K562 (cell line): ENCODE results near the gene TMPRSS9. TPM values are rescaled to one million over a fixed set of nuclear protein-coding genes. Genes with fewer than 3 reads are reported as not detected.

Source experiments
- ELF4 ChIP-seq: fragments of 450-650 bp; formaldehyde crosslinking; IDR thresholded peaks from 2 replicates; pipeline ENCODE4 v1.4.0; 2022; ENCODE audit warnings: missing genetic modification characterization
- FOSL1 ChIP-seq: fragments of 200-800 bp; sonication (Bioruptor generic); conservative IDR thresholded peaks from 2 replicates; pipeline ENCODE4 v1.6.1; 2016; ENCODE audit warnings: missing genetic modification characterization, missing compliant biosample characterization
- GABPB1 ChIP-seq: sonication (generic); formaldehyde crosslinking; IDR thresholded peaks from 2 replicates; pipeline ENCODE4 v1.8.0; 2022; ENCODE audit warnings: mild to moderate bottlenecking, missing genetic modification reagents
- MITF ChIP-seq: IDR thresholded peaks from 2 replicates; pipeline ENCODE4 v1.6.1; 2014; ENCODE audit warnings: antibody characterized with exemption
- RB1 ChIP-seq: fragments of 450-650 bp; IDR thresholded peaks from 2 replicates; pipeline ENCODE4 v1.6.1; 2017; ENCODE audit warnings: low read depth, mild to moderate bottlenecking
- SMC3 ChIP-seq: conservative IDR thresholded peaks from 2 replicates; pipeline ENCODE4 v1.6.1; 2011; ENCODE audit warnings: low read depth, low read length, improper control_type of control experiment; ENCODE audit not compliant: insufficient read depth
- ZNF384 ChIP-seq: IDR thresholded peaks from 2 replicates; pipeline ENCODE4 v1.6.1; 2012; ENCODE audit warnings: low read depth, low read length, improper control_type of control experiment
- ZNF57 ChIP-seq: fragments of 450-650 bp; formaldehyde crosslinking; IDR thresholded peaks from 2 replicates; pipeline ENCODE4 v1.4.0; 2020; ENCODE audit warnings: mild to moderate bottlenecking, moderate library complexity
- ZNF655 ChIP-seq: fragments of 250-450 bp; sonication (Bioruptor Pico); IDR thresholded peaks from 2 replicates; pipeline ENCODE4 v1.5.0; 2021
- ZNF717 ChIP-seq: fragments of 250-450 bp; sonication (Bioruptor Pico); IDR thresholded peaks from 2 replicates; pipeline ENCODE4 v1.5.0; 2021
- ZNF764 ChIP-seq: fragments of 250-450 bp; sonication (Bioruptor Pico); IDR thresholded peaks from 2 replicates; pipeline ENCODE4 v1.4.0; 2020; ENCODE audit warnings: low read depth, mild to moderate bottlenecking, moderate library complexity
- ZNF785 ChIP-seq: fragments of 250-450 bp; sonication (Bioruptor Pico); IDR thresholded peaks from 2 replicates; pipeline ENCODE4 v1.4.0; 2020; ENCODE audit warnings: mild to moderate bottlenecking
- polyA plus RNA-seq, 8 experiments: library from polyadenylated mRNA; depleted of rRNA in 4 of 8; stranded (reverse) in 5 of 8; unstranded in 3 of 8; fragments of >200 nt; fragmentation: Nextera tagmentation in 2 of 8; fragmentation: Illumina TruSeq in 1 of 8; extraction: Ambion mirVana in 2 of 8; extraction: Trizol in 1 of 8; gene quantifications; 2 replicates each; pipeline versions ENCODE4 v1.2.1 to v1.2.3, GENCODE V29; 2011 to 2014; ENCODE audit warnings: inconsistent platforms in 1 of 8, missing spikeins in 1 of 8
- total RNA-seq, 7 experiments: library from RNA; depleted of rRNA in 6 of 7; stranded (reverse); fragments of >200 nt in 6 of 7; fragmentation: Illumina TruSeq in 2 of 7; extraction: Trizol in 2 of 7; gene quantifications; 2 replicates each; pipeline versions ENCODE4 v1.2.1 to v1.2.3, GENCODE V29; 2011 to 2021; ENCODE audit warnings: low replicate concordance in 1 of 7
- TF ChIP-seq, protein P1 (sequence below), 2 experiments: fragments of 450-650 bp; IDR thresholded peaks; 2 replicates each; pipeline ENCODE4 v1.6.1; 2016; ENCODE audit warnings: mild to moderate bottlenecking in 2 of 2, borderline replicate concordance in 1 of 2, low read depth in 1 of 2, moderate library complexity in 1 of 2
- TF ChIP-seq, protein P2 (sequence below): fragments of 450-650 bp; IDR thresholded peaks from 2 replicates; pipeline ENCODE4 v1.6.1; 2014; ENCODE audit warnings: low read depth, mild to moderate bottlenecking, moderate library complexity, borderline replicate concordance

Gene TMPRSS9
- total and polyA plus RNA-seq, 9 of the 15 experiments (the other 6 are each of a cell fraction or from before 2014, with no cell fraction given) = 0.01 to 0.03 TPM; not detected in 7

- TF ChIP-seq, protein P1, sequence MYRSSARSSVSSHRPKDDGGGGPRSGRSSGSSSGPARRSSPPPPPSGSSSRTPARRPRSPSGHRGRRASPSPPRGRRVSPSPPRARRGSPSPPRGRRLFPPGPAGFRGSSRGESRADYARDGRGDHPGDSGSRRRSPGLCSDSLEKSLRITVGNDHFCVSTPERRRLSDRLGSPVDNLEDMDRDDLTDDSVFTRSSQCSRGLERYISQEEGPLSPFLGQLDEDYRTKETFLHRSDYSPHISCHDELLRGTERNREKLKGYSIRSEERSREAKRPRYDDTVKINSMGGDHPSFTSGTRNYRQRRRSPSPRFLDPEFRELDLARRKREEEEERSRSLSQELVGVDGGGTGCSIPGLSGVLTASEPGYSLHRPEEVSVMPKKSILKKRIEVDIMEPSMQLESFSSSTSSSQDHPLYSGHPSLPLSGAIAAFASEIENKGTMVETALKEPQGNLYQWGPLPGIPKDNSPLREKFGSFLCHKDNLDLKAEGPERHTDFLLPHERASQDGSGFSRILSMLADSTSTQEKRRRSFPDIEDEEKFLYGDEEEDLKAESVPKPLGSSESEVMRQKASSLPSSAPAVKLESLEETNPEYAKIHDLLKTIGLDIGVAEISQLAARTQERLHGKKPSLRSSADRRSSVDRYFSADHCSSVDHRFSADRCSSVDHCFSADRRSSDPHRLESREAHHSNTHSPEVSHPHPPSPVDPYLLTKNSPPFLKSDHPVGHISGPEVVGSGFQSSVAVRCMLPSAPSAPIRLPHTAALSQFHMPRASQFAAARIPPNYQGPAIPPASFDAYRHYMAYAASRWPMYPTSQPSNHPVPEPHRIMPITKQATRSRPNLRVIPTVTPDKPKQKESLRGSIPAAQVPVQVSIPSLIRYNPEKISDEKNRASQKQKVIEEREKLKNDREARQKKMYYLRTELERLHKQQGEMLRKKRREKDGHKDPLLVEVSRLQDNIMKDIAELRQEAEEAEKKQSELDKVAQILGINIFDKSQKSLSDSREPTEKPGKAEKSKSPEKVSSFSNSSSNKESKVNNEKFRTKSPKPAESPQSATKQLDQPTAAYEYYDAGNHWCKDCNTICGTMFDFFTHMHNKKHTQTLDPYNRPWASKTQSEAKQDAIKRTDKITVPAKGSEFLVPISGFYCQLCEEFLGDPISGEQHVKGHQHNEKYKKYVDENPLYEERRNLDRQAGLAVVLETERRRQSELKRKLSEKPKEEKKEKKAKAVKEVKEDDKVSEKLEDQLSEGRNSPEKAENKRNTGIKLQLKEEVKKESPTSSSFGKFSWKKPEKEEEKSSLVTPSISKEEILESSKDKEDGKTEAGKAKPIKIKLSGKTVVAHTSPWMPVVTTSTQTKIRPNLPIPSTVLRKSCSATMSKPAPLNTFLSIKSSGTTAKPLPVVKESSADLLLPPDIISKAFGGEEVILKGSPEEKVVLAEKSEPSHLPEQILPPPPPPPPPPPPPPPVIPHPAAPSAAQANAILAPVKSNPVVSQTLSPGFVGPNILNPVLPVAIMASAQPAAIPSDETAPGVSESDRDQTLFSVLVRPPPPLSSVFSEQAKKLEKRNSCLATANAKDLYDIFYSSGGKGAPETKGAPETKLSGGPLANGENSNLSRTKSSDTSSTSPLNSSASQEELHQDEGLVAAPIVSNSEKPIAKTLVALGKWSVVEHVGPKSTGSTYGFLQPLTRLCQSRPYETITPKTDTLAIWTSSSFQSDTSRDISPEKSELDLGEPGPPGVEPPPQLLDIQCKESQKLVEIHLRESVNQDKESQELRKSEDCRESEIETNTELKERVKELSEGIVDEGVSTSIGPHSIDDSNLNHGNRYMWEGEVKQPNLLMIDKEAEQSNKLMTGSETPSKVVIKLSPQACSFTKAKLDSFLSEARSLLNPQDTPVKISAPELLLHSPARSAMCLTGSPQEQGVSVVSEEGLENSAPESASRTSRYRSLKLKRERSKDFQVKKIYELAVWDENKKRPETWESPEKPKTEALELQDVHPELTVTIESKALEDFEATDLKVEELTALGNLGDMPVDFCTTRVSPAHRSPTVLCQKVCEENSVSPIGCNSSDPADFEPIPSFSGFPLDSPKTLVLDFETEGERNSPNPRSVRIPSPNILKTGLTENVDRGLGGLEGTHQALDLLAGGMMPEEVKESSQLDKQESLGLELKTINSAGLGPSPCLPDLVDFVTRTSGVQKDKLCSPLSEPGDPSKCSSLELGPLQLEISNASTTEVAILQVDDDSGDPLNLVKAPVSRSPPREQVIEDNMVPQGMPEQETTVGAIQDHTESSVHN (IDR thresholded peaks at IDR 0.05; ENCODE audit: borderline replicate concordance in 1 of 2, low read depth in 1 of 2) = peak in 1 of 2 experiments; percentile 51; a peak in 1 of 4 replicates
- no peak for TF ChIP-seq ZNF764
- TF ChIP-seq RB1 = no peak
- no peak for TF ChIP-seq ZNF655 (CRISPR knock-in tag)
- no peak for TF ChIP-seq MITF
- TF ChIP-seq, protein P2, sequence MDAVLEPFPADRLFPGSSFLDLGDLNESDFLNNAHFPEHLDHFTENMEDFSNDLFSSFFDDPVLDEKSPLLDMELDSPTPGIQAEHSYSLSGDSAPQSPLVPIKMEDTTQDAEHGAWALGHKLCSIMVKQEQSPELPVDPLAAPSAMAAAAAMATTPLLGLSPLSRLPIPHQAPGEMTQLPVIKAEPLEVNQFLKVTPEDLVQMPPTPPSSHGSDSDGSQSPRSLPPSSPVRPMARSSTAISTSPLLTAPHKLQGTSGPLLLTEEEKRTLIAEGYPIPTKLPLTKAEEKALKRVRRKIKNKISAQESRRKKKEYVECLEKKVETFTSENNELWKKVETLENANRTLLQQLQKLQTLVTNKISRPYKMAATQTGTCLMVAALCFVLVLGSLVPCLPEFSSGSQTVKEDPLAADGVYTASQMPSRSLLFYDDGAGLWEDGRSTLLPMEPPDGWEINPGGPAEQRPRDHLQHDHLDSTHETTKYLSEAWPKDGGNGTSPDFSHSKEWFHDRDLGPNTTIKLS = peak; percentile 62
- TF ChIP-seq ZNF717 = no peak
- TF ChIP-seq ZNF384 = no peak
- TF ChIP-seq GABPB1 = peak; percentile 64
- TF ChIP-seq SMC3 = no peak
- no peak for TF ChIP-seq ZNF785
- TF ChIP-seq ELF4 (CRISPR knock-in tag) = no peak
- peak; percentile 95 for TF ChIP-seq FOSL1 (tag)
- TF ChIP-seq ZNF57 (CRISPR knock-in tag) = no peak
These were observed 25.1 kb downstream of the TMPRSS9 start (continued) for GRCh38 chr19:2385053-2385721.
